H9 (cell line): ENCODE data around the gene B3GNT4. TPM values are rescaled to one million over a fixed set of nuclear protein-coding genes. Genes with fewer than 3 reads are reported as not detected.

Source experiments
- DNase-seq: peaks from one replicate; pipeline ENCODE4 v3.0.0-alpha.2; 2017
- H2AFZ ChIP-seq: one replicate; pipeline ENCODE4 v1.6.1; 2013; ENCODE audit warnings: mild to moderate bottlenecking, low read length, control low read depth, moderate library complexity
- H2AK5ac ChIP-seq: 2 replicates; pipeline ENCODE4 v1.6.1; 2013; ENCODE audit warnings: low read length, control low read depth, mixed read lengths; ENCODE audit not compliant: insufficient read length
- H2BK120ac ChIP-seq: one replicate; pipeline ENCODE4 v1.6.1; 2013; ENCODE audit warnings: low read depth, mild to moderate bottlenecking, low read length, control low read depth, inconsistent platforms; ENCODE audit not compliant: poor library complexity, severe bottlenecking
- H2BK12ac ChIP-seq: 2 replicates; pipeline ENCODE4 v1.6.1; 2013; ENCODE audit warnings: low read length, control low read depth, mixed read lengths, low read depth; ENCODE audit not compliant: insufficient read length
- H2BK15ac ChIP-seq: 2 replicates; pipeline ENCODE4 v1.6.1; 2013; ENCODE audit warnings: low read depth, low read length, control low read depth
- H2BK20ac ChIP-seq: one replicate; pipeline ENCODE4 v1.6.1; 2013; ENCODE audit warnings: low read depth, mild to moderate bottlenecking, low read length, control low read depth, inconsistent platforms; ENCODE audit not compliant: poor library complexity, severe bottlenecking
- H2BK5ac ChIP-seq: 2 replicates; pipeline ENCODE4 v1.6.1; 2013; ENCODE audit warnings: low read length, control low read depth, mixed read lengths; ENCODE audit not compliant: insufficient read length
- H3K14ac ChIP-seq: 2 replicates; pipeline ENCODE4 v1.6.1; 2013; ENCODE audit warnings: low read length, control low read depth; ENCODE audit not compliant: insufficient read depth
- H3K18ac ChIP-seq: 2 replicates; pipeline ENCODE4 v1.6.1; 2013; ENCODE audit warnings: low read depth, mild to moderate bottlenecking, mixed read lengths, low read length, control low read depth; ENCODE audit not compliant: insufficient read length
- H3K23ac ChIP-seq: 2 replicates; pipeline ENCODE4 v1.6.1; 2013; ENCODE audit warnings: low read length, control low read depth, mixed read lengths, low read depth; ENCODE audit not compliant: insufficient read length
- H3K23me2 ChIP-seq: 2 replicates; pipeline ENCODE4 v1.6.1; 2013; ENCODE audit warnings: low read depth, mild to moderate bottlenecking, mixed read lengths, low read length, control low read depth; ENCODE audit not compliant: insufficient read length, poor library complexity, severe bottlenecking
- H3K27ac ChIP-seq: 2 replicates; pipeline ENCODE4 v1.5.1; 2013; ENCODE audit warnings: low read length, control low read depth, mixed read lengths, low read depth; ENCODE audit not compliant: insufficient read length
- H3K27me3 ChIP-seq: 2 replicates; pipeline ENCODE4 v1.6.1; 2013; ENCODE audit warnings: low read length, control low read depth, inconsistent platforms; ENCODE audit not compliant: insufficient read depth
- H3K4ac ChIP-seq: 2 replicates; pipeline ENCODE4 v1.6.1; 2013; ENCODE audit warnings: low read depth, mild to moderate bottlenecking, control low read depth, inconsistent platforms, low read length, moderate library complexity
- H3K4me1 ChIP-seq: 2 replicates; pipeline ENCODE4 v1.6.1; 2013; ENCODE audit warnings: low read length, control low read depth, inconsistent platforms; ENCODE audit not compliant: insufficient read depth
- H3K4me2 ChIP-seq: 2 replicates; pipeline ENCODE4 v1.6.1; 2013; ENCODE audit warnings: low read length, control low read depth, mixed read lengths; ENCODE audit not compliant: insufficient read length, insufficient read depth
- H3K56ac ChIP-seq: 2 replicates; pipeline ENCODE4 v1.6.1; 2013; ENCODE audit warnings: low read depth, mild to moderate bottlenecking, mixed read lengths, low read length, control low read depth; ENCODE audit not compliant: insufficient read length
- H3K79me1 ChIP-seq: 2 replicates; pipeline ENCODE4 v1.6.1; 2013; ENCODE audit warnings: low read depth, mild to moderate bottlenecking, moderate library complexity, low read length, control low read depth, inconsistent platforms; ENCODE audit not compliant: insufficient read depth, poor library complexity, severe bottlenecking
- H3K79me2 ChIP-seq: 2 replicates; pipeline ENCODE4 v1.6.1; 2013; ENCODE audit warnings: low read length, control low read depth, inconsistent platforms; ENCODE audit not compliant: insufficient read depth
- H3K9ac ChIP-seq: 2 replicates; pipeline ENCODE4 v1.6.1; 2013; ENCODE audit warnings: low read length, control low read depth, mixed read lengths; ENCODE audit not compliant: insufficient read length; ENCODE audit errors: extremely low read depth
- H3K9me3 ChIP-seq: one replicate; pipeline ENCODE4 v1.6.1; 2013; ENCODE audit warnings: low read depth, low read length, inconsistent platforms; ENCODE audit not compliant: control insufficient read depth
- H3T11ph ChIP-seq: one replicate; pipeline ENCODE4 v1.6.1; 2013; ENCODE audit warnings: mild to moderate bottlenecking, low read length, control low read depth, inconsistent platforms
- H4K20me1 ChIP-seq: one replicate; pipeline ENCODE4 v1.6.1; 2013; ENCODE audit not compliant: control insufficient read depth, insufficient read length, insufficient read depth
- H4K5ac ChIP-seq: 2 replicates; pipeline ENCODE4 v1.6.1; 2013; ENCODE audit warnings: low read depth, mild to moderate bottlenecking, mixed read lengths, low read length, control low read depth; ENCODE audit not compliant: insufficient read length
- H4K8ac ChIP-seq: replicated peaks from 2 replicates; pipeline ENCODE4 v1.6.1; 2013; ENCODE audit warnings: low read length, control low read depth, mixed read lengths, low read depth; ENCODE audit not compliant: insufficient read length
- H4K91ac ChIP-seq: 2 replicates; pipeline ENCODE4 v1.6.1; 2013; ENCODE audit warnings: low read depth, mild to moderate bottlenecking, moderate library complexity, mixed read lengths, low read length, control low read depth; ENCODE audit not compliant: insufficient read length
- H3K27ac Mint-ChIP-seq, 3 experiments: 2 replicates in 2 of 3; 3 replicates in 1 of 3; pipeline ENCODE4 v1.8.0; 2020 to 2021; ENCODE audit warnings: mixed read lengths in 3 of 3, mild to moderate bottlenecking in 1 of 3, moderate library complexity in 1 of 3
- H3K27me3 Mint-ChIP-seq: 2 replicates; pipeline ENCODE4 v1.8.0; 2021; ENCODE audit warnings: low read depth, mild to moderate bottlenecking, moderate library complexity, mixed read lengths
- H3K36me3 Mint-ChIP-seq, 3 experiments: 2 replicates in 2 of 3; 3 replicates in 1 of 3; pipeline ENCODE4 v1.8.0; 2020 to 2021; ENCODE audit warnings: low read depth in 3 of 3, mixed read lengths in 3 of 3; ENCODE audit not compliant: insufficient read depth in 1 of 3
- H3K4me1 Mint-ChIP-seq, 2 experiments: 2 replicates each; pipeline ENCODE4 v1.8.0; 2020; ENCODE audit warnings: mixed read lengths in 2 of 2
- H3K4me3 Mint-ChIP-seq, 2 experiments: 2 replicates in 1 of 2; 3 replicates in 1 of 2; pipeline ENCODE4 v1.8.0; 2020 to 2021; ENCODE audit warnings: mild to moderate bottlenecking in 2 of 2, mixed read lengths in 2 of 2, moderate library complexity in 1 of 2
- H3K9me3 Mint-ChIP-seq, 2 experiments: 2 replicates in 1 of 2; 3 replicates in 1 of 2; pipeline ENCODE4 v1.8.0; 2020; ENCODE audit warnings: mild to moderate bottlenecking in 2 of 2, mixed read lengths in 2 of 2, moderate library complexity in 1 of 2
- CTCF ChIP-seq: fragments of 200-600 bp; sonication (generic); conservative IDR thresholded peaks from 3 replicates; pipeline ENCODE4 v1.8.0; 2021; ENCODE audit warnings: antibody characterized with exemption, mild to moderate bottlenecking
- WGBS: extraction: QIAGEN DNeasy Blood & Tissue Kit; methylation state at CpG from one replicate; pipeline ENCODE4 v1.1.7; 2013; ENCODE audit warnings: missing lambda C conversion rate, low lambda C conversion rate, mixed read lengths; ENCODE audit not compliant: insufficient read length; ENCODE audit errors: extremely low coverage; 5-methylcytosine and 5-hydroxymethylcytosine counted together
- total RNA-seq: library from RNA; stranded (reverse); gene quantifications from 2 replicates; pipeline ENCODE4 v1.2.1, GENCODE V29; 2021

Gene B3GNT4
- total RNA-seq, 1 experiment from 2014 or later = 1.0 TPM

GRCh38 chr12:122243965-122244364, 40.5 kb downstream of the B3GNT4 start:
- Histone ChIP-seq H3K23me2 (no peaks in the 10 kb centered on the region), H3K18ac (no peak overlapping the region), H3K79me2 (no peaks in the 10 kb centered on the region), H2BK120ac (no peak overlapping the region), H3K14ac (no peak overlapping the region), H4K20me1 (no peaks in the 10 kb centered on the region), H4K91ac (no peak overlapping the region), H3K79me1 (no peaks in the 10 kb centered on the region), H3K4me1 (no peaks in the 10 kb centered on the region), H3T11ph (no peak overlapping the region), H3K4me2 (no peak overlapping the region), H2BK12ac (no peak overlapping the region), H4K5ac (no peak overlapping the region), H2AK5ac (no peak overlapping the region), H3K9me3 (no peaks in the 10 kb centered on the region), H2BK15ac (no peak overlapping the region), H3K23ac (no peak overlapping the region), H3K56ac (no peak overlapping the region), H3K27ac (no peak overlapping the region), H2AFZ (no peak overlapping the region), H3K4ac (no peak overlapping the region), H2BK5ac (no peak overlapping the region), H4K8ac (no peak overlapping the region), H3K9ac (no peak overlapping the region), H2BK20ac (no peak overlapping the region), H3K27me3 (no peaks in the 10 kb centered on the region)
- WGBS = no CpG with 5 or more reads among the region's 6 CpGs
- no peak for TF ChIP-seq CTCF
- no peak for DNase-seq
- H3K4me3 Mint-ChIP-seq = no peak overlapping the region
- no peaks in the 10 kb centered on the region for H3K27me3 Mint-ChIP-seq
- H3K27ac Mint-ChIP-seq = no peak overlapping the region
- H3K4me1 Mint-ChIP-seq = no peaks in the 10 kb centered on the region
- no peaks in the 10 kb centered on the region for H3K9me3 Mint-ChIP-seq
- peaks cover 3 to 41% (median 17%) of the 10 kb centered on the region in 3 experiments for H3K36me3 Mint-ChIP-seq
